ENCODE data around the gene ADAMTS3.

DNA sequence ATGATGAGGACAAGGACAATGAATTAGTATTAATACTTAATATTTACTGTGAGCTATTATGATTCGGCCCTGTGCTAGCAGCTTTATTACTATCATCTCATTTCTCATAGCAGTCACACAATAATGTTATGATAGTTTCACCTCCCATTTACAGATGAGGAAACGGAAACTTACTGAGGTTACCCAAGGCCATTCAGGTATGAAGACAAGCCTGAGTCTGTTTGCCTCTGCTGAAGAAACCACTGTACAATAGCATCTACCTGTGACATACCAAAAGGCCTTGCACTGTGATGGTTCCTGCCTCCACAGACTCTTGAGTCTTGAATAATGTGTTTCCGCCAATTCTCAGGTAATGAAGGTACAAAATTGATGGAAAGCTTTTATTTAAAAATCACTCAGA is 288.8 kb downstream of the ADAMTS3 start:
- TF ChIP-seq, protein P1, sequence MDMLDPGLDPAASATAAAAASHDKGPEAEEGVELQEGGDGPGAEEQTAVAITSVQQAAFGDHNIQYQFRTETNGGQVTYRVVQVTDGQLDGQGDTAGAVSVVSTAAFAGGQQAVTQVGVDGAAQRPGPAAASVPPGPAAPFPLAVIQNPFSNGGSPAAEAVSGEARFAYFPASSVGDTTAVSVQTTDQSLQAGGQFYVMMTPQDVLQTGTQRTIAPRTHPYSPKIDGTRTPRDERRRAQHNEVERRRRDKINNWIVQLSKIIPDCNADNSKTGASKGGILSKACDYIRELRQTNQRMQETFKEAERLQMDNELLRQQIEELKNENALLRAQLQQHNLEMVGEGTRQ (CRISPR knock-in tag; IDR thresholded peaks at IDR 0.05): no peak
- no peak for TF ChIP-seq SP1 (CRISPR knock-in tag; conservative IDR thresholded peaks at IDR 0.05)
- TF ChIP-seq, protein P2, sequence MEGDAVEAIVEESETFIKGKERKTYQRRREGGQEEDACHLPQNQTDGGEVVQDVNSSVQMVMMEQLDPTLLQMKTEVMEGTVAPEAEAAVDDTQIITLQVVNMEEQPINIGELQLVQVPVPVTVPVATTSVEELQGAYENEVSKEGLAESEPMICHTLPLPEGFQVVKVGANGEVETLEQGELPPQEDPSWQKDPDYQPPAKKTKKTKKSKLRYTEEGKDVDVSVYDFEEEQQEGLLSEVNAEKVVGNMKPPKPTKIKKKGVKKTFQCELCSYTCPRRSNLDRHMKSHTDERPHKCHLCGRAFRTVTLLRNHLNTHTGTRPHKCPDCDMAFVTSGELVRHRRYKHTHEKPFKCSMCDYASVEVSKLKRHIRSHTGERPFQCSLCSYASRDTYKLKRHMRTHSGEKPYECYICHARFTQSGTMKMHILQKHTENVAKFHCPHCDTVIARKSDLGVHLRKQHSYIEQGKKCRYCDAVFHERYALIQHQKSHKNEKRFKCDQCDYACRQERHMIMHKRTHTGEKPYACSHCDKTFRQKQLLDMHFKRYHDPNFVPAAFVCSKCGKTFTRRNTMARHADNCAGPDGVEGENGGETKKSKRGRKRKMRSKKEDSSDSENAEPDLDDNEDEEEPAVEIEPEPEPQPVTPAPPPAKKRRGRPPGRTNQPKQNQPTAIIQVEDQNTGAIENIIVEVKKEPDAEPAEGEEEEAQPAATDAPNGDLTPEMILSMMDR (IDR thresholded peaks at IDR 0.05): no peak
- TF ChIP-seq FOXJ3 (CRISPR knock-in tag; IDR thresholded peaks at IDR 0.05; ENCODE audit: borderline replicate concordance): no peak
- TF ChIP-seq CREB1 (CRISPR knock-in tag; IDR thresholded peaks at IDR 0.05): no peak
- no peak for TF ChIP-seq ZNF232 (CRISPR knock-in tag; IDR thresholded peaks at IDR 0.05)
